ENCODE data around the gene GNAQ.

GNAQ gene

DNA sequence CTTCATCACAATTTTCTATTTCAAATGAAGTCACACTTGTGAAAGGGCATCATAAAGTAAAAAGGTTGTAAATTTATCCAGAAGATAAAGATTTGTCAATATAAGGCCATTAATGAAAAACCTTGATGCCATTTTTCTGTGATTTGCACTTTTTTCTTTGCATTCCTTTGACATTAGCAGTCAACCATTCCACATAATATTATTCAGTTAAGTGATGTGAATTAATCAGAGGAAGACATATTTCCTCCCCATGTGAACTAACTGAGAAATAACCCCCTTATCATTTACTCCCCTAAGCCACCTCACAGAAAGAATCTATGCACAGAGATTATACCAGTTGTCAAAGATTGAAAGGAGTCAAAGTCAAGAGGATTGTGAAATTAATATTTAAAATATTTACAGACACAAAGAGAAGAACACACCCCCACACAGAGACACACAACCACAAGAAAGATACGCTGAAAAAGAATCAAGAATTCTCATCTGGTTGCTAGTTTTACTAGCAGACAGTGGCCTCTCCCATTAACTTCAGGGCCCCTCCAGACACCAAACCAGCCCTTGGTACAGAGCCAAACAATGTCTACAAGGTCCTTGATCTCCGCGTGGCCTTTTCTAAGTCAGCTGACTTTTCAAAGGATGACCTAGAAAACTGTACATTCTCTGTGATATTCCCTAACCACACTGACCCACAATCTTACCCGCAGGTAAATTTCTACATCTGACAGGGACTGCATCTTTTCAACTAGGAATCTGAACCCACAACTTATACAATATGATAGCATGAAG, 29.5 kb downstream of the GNAQ start:
- no peak for DNase-seq

DNA sequence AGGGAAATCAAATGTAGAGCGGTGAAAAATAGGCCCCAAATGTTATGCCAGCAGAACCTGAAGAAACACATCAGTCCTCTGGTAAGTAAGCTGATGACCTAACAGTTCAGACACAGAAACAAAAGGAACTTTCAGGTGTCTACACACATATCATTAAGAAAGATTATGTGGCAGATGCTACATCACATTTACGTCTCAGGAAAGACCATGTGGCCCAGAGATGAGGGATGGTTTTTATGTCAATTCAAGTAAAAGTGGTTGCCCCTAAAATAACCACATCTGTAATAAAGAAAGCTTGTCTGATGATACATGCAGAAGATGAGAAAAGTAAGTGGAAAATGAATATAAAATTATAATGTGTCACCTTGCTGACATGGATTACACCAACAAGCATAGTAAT, 31.4 kb downstream of the GNAQ start:
- no peak for DNase-seq

DNA sequence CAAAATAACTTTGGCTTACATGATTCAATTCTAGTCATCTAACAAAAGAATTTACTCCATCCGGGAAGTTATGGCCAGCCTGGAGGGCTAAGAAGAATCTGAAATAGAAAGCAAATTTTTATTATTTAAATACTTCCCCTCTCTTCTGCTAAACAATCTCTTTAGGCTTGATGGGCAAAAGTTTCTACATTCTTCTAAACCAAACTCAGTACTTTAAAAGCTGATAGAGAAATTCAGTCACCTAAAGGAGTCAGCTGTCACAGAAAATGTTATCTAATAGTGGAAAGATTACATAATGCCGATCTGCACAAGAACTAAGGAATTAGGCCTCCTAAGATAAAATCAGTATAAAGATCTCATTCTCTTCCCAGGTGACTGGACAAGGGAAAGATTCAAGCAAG, 32.4 kb downstream of the GNAQ start:
- no peak for DNase-seq

DNA sequence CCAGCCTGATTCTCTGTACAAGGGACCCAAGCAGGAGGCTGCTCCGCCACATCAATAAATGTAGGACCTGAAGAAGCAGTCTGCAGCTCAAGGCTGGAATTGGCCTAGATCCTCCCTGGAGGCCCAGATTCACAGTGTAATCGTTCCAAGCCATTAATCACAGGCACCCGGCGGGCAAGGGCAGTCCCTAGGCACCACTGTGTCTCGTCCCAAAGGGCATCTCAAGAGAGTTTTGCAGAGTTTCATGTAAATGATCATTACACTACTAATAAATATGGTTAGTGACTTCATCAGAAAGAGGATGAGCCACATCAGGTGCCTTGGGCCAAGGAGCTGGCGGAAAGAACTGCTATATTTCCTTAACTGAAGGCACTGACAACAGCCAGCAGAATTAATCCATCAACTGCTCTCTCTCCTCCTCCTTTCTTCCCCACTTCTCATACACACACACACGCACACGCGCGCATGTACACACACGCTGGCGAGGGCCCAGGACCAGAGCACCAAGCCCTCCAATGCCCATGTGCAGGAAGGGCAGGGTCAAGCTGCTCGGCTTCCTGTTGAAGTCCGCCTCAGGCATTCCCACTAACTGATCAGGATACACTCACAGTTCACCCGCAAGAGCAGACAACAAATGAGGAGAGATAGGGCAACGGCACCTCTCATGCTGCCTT, 33.9 kb downstream of the GNAQ start:
- DNase-seq = no peak

DNA sequence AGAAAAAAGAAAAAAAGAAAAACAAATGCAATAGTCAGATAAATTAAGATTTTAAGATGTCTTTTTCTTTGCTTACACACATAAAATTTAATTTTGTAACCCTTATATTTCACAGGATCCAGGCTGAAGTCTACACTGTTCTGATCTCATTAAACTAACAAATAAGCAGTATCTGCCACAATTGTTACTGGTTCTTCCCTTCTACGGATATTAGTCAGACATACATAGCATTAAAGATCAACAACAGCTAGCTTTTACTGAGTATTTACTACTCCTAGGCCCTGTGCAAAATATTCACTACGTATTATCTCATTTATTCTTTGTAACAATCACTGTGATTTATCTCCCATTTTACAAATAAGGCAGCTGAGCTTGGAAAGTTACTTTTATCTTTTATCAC, 34.9 kb downstream of the GNAQ start:
- no peak for DNase-seq

DNA sequence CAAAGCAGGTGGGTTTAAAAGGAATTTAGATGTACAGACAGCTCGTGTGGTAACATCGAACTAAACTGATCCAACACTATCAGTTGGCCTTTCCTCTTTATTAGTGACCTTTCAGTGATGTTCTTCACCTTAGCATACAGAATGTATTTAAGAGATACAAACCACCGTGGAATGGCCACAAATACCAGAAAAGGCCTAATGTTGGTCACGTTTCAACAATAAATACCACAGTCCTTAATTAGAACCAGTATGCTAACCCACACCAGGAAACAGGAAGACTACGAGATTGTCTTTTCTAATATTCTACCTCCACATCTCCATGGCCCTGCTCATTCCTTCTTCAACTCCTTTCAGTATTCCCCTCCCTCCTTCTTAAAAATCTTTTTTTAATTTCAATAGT, 40.4 kb downstream of the GNAQ start:
- no peak for DNase-seq

DNA sequence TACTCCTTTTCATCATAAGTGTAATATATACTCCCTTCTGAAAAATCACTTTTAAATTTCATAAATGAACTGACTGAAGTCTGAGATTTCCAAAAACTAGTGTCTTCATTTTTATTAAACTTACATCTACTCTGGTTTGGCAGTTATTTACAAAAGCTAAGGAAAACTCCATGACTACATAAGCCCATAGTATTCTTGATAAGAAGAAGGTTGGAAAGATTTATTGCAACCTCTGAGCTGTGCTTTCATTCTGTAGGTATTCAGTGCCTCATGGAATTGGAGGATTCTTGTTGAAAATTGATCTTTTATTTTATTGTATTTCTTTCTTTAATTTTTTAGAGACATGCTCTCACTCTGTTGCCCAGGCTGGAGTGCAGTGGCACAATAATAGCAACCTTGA, 41.7 kb downstream of the GNAQ start:
- no peak for DNase-seq

DNA sequence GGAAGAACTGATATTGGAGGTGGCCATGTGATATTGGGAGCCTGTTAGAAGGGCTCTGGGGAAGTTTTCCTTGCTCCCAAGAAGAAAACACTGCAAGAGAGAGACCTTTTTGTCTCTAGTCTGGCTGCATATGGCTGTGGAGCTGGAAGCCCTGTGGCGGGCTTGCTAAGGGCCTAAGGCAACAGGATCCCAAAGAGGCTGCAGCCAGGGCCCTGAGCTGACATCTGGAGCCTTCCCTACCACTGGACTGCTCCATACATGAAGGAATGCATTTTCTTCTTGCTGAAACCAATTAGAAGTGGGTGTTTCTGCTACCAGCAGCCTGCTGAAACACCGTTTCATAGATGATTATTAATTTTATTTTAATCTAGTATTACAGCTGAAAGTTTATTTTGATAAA, 42.2 kb downstream of the GNAQ start:
- DNase-seq = no peak

DNA sequence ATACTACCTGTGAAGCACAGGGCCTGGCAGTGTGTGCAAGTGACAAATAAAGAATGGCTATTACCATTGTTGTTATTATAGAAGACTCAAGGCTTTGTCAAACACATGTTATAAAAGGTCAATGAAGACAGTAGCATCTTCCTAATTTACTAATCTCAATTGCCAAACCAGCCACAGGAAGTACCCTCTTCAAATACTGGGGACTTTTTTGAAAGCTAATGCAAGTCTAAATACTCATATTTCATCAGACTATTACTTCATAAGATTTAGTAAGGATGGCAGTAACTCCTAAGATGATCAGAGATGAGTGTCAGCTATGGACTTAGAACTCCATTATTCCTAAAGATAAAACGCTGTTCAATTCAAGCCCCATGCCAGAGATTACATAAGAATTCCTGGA, 43.0 kb downstream of the GNAQ start:
- DNase-seq = no peak

DNA sequence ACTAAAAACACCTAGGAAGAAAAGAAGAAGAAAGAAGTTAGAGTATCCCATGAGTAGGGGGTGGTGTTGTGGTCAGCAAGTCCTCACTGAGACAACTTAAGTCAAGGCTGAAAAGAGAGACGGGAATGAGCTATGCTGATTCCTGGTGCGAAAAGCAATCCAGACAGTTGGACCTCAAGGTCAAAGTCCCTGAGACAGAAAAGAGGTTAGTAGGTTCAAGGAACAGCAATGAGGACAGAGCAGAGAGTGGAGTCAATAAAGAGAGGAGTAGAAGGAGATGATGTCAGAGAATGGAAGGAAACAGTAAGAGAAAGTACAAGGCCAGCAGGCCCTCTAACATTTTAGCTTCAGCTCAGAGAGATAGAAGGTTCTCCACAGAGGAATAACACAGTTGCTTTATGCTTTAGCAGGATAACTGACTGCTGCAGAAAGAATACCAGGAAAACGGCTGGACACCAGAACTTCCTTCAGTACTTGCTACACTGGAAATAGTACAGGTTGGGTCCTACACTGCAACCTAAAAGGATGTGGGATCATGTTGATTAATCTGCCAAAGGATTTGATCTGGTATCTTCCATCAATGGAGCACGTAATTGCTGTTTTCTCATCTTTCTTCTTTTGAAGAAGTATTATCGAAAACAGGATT, 43.6 kb downstream of the GNAQ start:
- no peak for DNase-seq

DNA sequence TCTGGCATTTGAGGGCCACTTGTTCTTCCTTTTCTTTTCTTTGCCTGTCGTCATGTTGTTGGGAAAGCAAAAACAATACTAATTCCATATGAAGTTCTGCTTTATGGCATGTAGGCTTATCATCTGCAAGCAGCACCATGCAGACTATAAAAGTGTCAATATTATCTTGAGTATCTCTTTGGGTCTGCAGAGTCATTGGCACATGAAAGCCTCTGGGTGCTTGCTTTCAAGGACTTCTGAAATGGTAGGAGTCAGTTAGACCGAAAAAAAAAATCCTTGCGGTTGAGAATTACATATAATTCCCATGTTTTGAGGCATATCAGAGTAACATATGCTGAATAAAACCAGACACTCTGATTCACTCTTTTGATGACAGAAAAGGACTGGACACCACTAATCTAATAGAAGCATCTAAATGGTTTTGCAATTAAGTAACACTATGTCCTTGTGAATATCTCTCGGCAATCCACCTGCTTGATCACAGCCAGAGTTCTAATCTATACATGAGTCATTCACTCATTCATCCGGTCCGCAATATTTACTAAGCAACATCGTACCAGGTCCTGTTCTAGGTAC, 44.4 kb downstream of the GNAQ start:
- DNase-seq = no peak

DNA sequence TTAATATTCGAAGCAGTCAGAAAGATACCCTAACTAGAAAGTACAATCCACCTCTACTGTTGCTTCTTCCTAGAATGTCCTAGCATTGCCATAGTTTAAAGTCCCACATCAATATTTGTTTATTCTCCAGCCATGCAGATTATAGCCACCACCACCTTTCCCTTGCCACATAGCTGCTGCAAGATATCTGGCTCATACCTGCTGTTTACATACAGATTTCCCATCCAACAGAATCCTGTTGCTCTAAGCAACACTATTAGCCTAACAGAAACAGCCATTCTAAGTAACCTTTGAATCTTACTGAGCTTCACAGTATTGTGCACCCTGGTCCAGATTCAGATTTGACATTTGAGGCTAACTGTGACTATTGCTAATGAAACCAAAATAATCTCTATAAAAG, 45.6 kb downstream of the GNAQ start:
- no peak for DNase-seq

DNA sequence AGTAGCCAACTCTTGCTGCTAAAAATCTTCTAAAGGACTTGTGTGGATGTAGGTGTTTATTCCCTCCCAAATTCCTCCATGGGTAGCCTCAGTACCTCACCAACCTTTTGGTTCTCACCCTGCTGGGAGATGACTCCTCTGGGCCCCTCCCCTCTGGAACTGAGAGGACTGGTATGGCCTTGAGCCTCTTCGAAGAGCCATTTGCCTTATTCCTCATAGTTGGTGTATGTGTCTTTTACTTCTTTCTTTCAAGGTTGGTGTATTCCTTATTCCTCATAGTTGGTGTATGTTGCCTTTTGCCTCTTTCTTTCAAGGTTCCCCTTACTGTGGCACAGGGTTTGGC, 48.3 kb downstream of the GNAQ start:
- no peak for DNase-seq

DNA sequence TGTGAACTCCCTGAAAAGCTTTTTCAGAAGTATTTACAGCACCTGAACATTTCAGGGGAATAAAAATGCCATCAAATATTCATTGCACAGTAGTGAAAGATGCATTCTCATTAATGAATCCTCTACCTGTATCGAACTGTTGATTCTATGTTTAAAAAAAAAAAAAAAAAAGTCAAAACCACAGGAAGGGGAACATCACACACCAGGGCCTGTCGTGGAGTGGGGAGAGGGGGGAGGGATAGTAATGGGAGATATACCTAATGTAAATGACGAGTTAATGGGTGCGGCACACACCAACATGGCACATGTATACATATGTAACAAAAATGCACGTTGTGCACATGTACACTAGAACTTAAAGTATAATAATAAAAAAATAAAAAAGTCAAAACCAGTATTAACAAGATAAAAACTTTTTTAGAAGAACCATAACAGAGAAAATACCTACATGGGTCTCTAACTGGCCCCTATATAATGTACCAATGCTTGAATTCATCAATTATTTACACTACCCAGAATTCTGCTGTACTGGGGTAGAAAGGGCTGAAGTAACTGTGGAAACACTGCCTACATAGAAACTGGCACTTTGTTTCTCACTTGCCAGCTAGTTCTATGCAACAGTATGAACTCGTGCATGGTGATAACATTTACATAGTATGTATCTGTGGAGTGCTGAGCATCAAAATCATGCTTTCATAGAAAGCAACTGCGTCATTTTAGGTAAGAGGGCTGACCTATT, 48.9 kb downstream of the GNAQ start:
- no peak for DNase-seq

DNA sequence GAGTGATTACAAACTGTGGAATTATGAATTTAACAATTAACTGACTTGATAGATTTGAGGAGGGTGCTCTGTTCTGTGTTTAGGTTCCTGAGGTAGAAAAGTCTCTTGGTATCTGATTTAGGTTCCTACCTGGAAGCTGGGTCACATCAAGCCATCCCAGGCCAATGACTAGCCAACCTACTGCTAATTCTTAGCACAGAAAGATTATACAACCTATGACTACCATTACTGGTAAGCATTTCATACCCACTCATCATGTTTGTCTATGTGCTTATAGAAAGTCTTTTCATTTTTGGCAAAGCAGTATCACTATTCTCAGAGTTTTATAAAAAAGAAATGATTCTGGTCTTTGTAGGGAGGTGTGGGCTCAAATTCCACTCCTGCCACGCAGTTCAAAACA, 49.7 kb downstream of the GNAQ start:
- DNase-seq = no peak

DNA sequence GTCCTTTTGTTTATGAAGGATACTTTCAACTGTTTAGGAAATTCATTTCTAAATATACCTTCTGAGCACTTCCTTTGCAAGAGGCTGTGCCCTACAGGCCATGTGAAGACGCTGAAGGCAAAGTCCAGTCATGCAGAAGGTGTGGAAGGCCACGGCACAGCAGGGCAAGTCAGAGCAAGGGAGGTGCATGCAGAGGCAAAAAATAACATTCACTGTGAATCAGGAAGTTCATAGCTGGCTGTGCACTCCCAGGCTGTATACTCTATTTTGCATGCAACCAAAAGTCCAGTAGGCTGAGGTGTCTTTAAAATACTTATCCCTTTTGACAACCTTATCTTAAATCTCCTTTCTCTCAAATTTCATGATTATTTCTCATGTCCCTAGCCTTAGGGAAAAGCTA, 50.3 kb downstream of the GNAQ start:
- DNase-seq = peak in 1 of 2 experiments; percentile 10

DNA sequence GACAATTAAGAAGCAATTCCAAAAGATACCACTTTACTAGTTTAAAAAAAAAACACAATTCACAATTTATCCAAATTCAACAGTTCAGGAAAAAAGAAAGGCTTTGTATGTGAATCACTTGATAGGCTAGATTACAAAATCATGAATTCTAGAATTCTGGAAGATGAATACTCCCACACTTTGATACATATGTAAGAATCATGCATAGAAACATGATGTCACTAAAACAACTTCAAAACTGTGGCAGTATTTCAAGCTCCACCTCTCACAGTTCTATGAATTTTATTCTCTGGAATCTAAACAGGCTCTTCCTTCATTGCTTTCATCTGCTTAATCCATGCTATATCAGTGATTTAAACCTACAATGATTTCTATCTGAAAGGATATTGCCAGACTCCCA, 51.0 kb downstream of the GNAQ start:
- DNase-seq = no peak

DNA sequence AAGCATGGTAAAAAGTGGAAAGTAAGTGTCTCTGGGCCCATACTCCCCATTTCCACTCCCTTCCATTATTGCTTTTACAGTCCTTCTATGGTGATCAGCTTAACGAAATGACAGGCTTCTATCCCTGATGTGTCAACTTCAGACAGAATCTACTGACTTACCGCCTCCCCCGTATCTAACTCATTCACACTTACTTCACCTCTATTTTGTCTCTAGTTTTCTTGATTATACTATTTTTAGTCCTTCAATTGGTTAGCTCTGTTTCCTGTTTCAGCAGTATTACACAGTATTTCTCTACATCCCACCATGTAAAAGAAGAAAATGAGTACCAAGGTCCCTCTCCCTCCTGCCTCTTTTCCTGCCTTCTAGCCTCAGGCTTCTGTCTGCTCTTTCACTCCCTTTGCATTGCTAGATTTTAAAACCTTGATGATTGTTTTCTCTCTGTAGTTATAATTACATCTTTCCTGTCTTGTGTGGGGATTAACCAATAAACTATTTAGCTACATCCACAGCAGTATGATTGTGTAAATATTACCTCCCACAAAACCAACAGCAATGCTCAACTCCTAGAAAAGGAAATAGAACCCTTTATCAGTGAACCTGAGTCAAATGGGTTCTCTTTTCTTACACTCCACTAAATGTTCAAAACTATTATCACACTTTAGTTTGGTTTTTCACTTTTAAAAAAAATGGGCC, 53.4 kb downstream of the GNAQ start:
- peak; percentile 28 to 69 for DNase-seq

DNA sequence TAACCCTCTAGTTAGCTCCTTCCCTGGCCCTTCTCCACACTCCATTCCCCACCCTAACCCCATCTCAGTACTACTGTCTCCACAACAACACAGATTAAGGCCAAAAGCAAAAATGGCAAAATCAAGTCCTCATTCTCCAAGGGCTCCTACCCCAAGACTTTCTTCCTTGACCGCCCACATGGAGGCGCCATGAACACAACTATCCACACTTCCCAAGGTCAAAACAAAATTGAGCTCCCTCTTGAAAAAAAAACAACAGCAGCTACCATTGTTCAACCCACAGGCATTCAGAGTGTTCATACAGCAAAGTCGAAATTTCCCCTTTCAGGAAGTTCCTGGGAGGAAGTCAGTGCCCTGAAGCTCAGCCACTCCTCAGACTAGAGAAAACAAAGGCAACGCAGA, 54.4 kb downstream of the GNAQ start:
- peak; percentile 19 to 40 for DNase-seq

DNA sequence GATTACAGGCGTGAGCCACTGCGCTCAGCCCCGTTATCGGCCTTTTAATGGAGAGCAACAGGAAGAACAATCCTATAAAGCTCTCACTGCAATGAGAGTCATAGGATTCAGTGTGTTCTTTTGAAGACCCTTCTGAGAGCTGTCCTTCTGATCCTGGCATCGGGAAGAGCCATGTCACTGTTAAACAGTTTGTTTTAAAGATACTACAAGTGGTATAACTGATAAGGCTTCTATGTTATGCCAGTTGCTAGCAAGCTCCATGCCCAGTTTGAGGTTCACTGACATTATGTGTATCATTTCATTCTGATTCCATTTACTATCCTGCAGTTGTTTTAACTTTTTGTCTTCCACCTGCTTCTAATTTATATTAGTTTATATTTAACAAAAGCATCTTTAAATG, 55.8 kb downstream of the GNAQ start:
- DNase-seq = no peak

DNA sequence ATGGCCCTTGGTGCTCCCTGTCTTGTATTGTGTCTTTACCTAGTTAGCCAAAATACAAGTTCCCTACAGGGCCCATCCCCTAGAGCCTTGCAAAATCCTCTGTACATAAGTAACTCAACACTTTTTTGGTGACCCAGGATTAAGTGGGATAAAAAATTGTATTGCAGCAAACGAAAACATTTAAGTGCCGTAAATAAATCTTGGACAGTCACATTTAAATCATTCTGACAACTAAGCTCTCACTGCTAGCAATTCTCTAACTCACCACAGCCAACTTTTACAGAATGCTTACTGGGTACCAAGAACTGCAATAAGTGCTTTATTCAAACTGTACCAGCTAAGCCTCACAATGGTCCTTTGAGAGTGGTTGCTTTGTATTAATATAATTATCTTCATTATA, 56.6 kb downstream of the GNAQ start:
- no peak for DNase-seq

DNA sequence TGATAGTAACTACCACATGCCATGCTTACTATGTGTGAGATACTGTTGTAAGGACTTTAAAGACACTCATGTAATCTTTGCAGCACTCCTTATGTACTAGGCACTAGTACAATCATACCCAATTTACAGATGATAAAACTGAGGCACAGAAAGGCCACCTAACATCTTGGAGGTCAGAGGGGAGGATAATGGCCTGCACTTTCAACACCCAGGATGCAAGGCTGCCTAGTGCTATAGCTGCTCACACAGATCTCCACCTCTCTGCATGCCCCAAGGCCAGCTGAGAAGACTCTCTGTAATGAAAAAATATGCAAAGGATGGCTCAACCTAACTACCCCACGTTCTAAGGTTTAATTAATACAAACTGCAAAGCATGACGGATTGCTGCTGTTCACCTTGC, 57.2 kb downstream of the GNAQ start:
- DNase-seq = no peak

DNA sequence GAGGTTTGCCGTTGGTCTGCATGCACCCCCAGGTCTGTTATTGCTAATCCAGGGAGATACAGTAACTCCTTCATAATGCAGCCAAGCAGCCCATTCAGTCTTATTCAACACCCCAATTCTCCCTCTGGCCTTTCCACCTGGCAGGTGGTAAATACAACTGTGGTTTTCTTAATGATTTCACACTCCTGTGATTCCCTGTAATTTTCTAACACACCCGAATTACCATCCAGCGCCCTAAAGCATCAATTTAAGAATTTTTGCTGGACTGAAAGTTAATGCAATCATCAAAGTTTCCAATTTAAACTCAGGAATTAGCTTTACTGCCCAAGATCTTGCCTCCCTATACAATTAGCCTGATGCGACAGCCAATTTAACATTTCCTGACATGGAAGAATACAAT, 62.5 kb downstream of the GNAQ start:
- DNase-seq = peak in 1 of 2 experiments; percentile 27
